Stimulated activated CD4-positive, alpha-beta T cell treated with anti-CD3 and anti-CD28 coated beads, Interleukin-4, amount 100 ng/mL, for 4 hours (primary cell): ENCODE measurements around the gene RASGRF2.
"Not testable (repeated sequence)": the region's sequence is repeated elsewhere in the genome, so short reads cannot be mapped to it uniquely, and the experiment has no call there.

Experiments
- DNase-seq, 2 experiments: peaks; one replicate each; pipeline ENCODE4 v3.0.0-alpha.2; 2020

Gene RASGRF2

DNA sequence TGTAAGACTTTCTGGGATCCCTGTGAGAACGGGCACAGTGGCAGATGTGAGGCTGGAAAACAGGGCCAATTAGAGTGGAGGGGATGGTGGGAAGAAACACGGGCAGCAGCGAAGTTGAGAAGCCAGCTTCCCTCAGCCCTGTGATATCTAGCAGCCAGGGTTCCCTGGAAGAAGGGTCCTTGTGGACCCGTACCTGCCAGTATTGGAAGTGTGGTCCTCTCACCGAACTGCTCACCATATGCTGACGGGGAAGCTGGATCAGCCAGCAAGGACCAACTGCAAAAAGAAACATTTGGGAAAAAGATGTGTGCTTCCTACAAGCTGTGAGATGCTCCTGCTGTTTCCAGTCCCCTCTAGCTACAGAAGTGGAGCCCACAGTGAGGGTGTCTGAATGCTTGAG is 286.5 kb downstream of the RASGRF2 start:
- DNase-seq, result no peak

DNA sequence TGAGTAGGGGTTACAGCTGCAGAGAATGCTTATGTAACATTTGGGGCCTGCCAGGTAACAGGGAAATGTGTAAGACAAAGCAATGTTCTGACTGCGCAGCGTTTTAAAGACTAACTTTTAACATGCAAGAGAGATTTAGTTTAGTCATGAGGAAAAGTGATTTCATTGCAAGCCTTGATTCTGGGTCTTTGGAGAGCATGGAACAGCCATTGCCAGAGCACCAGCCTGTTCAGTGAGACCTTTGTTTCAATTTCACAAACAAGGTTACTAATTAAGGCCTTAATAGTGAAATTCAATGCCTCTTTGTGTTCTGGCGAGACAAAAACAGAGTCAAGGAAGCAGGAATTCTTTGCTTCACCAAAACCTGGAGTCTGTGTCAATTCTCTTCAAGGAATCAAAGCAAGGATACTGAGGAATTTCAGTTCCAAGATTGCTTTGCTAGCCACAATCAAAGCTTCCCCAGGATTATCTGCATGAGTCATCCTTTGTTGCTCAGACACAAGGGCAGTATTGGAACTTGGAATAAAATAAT is 287.3 kb downstream of the RASGRF2 start:
- DNase-seq, result no peak

DNA sequence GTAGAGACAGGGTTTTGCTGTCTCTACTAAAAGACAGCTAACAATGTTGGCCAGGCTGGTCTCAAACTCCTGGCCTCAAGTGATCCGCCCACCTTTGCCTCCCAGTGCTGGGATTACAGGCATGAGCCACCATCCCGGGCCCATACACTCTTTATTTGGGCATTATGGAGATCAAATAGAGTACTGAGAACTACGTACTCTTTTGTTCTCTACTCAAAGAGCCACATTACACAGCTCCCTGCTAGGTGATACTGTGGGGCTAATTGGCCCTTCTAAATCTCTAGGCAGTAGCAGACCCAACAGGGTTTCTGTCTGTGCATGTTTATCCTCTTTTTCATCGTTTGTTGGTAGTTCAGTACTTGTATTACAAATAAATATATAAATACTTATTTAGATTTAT is 289.1 kb downstream of the RASGRF2 start:
- no peak for DNase-seq

DNA sequence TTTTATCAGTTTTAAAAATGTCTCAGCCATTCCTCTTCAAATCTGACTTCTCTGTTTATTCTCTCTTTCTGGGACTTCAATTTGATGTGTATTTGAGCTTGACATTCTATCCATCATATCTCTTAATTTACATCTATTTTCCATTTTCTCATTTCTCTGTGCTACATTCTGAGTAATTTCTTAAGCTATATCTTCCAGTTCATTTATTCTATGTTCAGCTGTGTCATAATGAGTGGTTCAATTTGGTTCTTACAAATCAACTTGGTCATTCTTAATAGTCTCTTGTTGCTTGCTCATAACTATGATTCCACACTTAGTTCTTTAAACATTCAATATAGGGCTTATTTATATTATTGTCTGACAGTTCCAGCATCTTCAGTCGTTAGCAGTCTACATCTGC is 289.8 kb downstream of the RASGRF2 start:
- no peak for DNase-seq

DNA sequence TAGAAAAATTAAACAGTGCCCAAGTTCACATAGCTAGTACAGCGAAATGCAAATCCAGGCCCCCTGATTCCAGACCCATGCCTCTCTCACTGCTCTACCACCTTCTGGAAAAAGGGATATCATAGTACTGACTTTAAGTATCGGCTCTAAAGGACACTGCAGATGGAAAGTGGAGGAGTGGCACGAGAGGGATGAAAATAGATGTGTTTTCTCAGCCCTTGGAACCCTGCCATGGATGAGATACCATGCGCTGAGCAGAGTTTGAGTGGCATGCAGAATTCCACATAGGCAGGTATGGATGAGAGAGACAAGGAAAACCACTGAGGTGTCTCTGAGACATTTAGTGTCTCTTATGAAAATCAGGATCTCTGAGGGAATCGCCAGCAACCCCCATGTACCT is 291.8 kb downstream of the RASGRF2 start:
- no peak for DNase-seq

DNA sequence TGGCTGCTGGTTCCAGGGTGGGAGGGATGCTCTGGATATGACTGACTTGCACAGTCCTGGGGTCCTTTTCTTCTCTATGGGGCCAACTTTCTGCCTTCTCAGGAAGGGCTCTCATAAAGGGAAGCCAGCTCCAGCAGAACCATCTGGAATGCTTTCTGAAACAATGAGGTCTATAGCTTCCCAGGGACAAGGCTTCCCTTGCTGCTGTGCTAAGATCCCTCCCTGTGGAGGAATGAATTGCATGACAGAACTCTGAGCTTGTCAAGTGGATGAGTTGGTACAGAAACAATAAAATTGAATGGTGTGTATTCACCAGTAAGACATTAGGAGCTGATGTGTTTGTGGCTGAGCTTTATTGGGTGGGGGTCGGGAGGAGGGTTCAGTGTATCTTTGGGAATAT is 292.7 kb downstream of the RASGRF2 start:
- no peak for DNase-seq

DNA sequence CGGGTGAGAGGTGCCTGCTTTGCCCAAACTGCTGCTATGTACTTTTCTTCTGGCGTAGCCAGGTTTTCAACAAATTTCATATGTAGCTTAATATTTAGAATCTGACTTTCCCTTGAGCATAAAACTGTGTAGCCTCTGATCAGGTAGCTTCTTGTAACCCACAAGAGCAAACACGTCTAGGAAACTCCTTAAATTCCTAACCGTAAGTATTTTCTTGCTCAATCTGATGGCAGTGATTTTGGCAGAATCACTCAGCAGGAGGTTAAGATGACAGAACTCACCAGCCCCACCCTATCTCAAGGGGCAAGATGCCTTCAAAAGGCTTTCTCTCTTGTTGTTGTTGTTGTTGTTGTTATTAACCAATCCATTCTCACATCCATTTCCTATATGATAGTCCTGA is 293.7 kb downstream of the RASGRF2 start:
- DNase-seq, result no peak

DNA sequence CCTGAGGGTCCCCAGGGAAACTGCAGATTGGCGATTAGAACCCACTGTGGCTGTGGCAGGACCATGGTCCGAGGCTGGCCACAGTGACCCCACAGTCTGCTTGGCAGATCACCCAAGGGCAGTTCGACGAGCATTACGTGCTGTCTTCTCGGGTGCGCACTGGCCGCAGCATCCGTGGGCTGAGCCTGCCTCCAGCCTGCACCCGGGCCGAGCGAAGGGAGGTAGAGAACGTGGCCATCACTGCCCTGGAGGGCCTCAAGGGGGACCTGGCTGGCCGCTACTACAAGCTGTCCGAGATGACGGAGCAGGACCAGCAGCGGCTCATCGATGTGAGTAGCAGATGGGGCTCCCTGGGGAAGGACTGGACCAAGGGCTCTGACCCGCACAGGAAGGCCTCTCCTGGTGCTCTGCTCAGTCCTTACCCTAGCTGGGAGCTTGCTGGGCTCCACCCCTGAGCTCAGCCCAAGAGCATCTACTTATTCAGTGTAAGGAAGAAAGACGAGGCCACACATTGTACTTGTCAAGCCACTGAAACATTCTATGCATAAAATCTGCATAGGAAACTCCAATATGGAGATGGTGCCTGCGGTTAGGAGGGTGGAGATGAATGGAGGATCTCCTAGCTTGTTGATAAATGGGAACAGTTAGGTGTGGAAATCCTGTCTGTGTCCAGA is 294.9 kb downstream of the RASGRF2 start:
- DNase-seq, result no peak

DNA sequence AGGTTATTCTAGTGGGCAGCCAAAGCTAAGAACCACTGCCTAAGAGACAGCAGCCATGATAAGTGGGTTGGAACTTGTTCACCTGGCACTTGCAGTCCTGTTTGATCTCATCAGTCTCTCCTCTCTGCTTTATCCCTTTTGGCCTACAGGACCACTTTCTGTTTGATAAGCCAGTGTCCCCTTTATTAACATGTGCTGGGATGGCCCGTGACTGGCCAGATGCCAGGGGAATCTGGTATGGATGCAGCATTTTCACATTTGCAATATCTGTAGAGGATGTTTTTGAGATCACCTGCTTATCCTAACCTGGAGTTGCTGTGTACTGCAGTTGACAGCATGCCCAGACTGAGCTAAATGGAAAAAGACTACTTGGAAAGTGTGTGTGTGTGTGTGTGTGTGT is 296.6 kb downstream of the RASGRF2 start:
- no peak for DNase-seq

DNA sequence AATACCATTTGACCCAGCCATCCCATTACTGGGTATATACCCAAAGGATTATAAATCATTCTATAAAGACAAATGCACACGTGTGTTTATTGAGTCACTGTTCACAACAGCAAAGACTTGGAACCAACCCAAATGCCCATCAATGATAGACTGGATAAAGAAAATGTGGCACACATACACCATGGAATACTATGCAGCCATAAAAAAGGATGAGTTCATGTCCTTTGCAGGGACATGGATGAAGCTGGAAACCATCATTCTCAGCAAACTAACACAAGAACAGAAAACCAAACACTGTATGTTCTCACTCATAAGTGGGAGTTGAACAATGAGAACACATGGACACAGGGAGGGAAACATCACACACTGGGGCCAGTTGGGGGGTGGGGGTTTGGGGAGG is 302.6 kb downstream of the RASGRF2 start:
- DNase-seq, result not testable (repeated sequence)

DNA sequence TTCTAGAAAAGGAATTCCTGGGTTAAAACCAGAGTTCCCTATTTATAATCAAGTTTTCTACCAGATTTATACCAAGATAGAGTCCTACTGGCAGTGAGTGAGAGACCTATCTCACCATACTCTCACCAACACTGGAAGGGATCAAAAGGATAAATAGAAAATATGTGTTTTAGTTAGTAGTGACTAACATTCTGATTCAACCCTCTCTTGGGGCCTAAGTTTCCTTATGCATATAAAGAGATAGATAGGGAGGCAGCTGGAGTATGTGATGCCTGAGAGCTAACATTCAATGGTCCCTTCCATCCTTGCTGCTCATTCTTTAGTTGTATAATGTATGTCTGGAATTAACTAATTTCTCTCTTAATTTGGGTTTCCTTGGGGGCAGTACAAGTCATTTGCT is 304.9 kb downstream of the RASGRF2 start:
- DNase-seq, result no peak

DNA sequence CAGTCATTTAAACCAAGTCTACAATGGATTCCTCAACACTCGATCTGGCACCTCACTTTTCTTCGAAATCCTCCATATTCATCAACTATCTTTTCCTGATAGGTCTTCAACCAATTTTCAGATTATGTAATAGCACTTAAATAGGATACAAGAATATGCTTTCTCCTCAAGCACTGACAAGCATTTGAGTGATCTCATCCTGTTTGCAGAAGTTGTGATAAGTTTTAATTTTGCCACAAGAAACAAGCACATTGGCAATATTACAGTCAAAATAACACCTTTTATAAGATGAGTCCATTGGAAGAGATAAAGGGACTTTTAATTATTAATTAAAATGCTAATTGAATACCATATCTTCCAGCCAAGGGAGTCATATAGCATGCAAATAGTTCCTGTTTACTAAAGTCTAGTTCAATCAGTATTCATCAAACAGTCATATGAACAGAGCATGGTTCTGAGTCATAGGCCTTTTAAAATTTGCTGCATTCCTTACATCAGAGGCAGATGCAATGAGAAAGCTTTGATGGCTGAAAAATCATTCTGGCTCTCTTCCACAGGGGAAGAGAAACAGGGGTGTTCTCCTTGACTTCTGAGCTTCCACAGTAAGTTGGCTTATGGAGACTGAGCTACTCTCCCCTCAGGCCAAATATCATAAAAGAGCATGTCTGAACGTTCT is 308.5 kb downstream of the RASGRF2 start:
- DNase-seq, result no peak

DNA sequence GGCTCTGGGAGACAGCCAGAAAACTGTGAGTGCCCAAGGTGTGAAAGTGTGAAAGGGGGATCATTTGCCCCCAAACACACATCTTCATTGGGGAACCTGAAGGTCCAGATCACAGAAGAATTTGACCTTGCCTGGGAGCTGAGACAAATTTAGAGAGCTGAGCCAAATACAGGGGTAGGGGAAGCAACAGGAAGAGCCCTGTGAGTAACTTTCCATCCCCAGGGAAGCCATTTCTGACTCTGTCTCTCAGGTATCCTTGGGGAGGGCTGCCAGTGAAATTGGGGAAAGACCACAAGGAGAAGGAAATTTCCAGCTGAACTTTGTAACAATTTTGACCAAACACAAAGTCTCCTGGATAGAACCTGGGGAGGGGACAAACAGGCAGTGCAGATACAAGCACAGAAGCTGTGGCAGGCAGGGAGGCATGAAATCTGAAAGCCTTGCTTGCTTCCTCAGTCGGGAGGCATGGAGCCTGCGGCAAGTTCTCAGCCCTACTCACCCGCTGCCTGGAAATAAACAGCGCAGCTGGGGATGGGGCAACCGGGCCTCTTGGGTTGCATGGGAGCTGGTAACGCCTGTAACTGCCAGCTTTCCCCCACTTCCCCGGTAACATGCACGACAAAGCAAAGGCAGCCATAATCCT is 309.7 kb downstream of the RASGRF2 start:
- no peak for DNase-seq

DNA sequence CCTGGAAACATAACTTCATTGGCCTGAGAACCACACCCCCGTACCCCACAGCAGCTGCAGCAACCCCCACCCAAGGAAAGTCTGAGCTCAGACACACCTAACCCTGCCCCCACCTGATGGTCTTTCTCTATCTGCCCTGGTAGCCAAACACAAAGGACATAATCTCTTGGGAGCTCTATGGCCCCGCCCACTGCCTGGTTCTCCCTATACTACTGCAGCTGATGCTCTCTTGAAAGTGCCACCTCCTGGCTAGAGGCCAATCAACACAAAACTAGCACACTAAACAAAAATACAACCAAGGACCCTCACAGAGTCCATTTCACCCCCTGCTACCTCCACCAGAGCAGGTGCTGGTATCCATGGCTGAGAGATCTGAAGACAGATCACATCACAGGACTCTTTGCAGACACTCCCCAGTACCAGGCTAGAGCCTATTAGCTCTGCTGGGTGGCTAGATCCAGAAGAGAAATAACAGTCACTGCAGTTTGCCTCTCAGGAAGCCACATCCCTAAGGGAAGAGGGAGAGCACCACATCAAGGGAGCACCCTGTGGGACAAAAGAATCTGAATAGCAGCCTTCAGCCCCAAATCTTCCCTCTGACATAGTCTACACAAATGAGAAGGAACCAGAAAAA is 310.3 kb downstream of the RASGRF2 start:
- not testable (repeated sequence) for DNase-seq
